K562 (cell line): ENCODE measurements around the gene OBSCN. TPM values are rescaled to one million over a fixed set of nuclear protein-coding genes. Genes with fewer than 3 reads are reported as not detected.

Source experiments
- ARHGAP35 ChIP-seq: fragments of 450-650 bp; IDR thresholded peaks from 2 replicates; pipeline ENCODE4 v1.6.1; 2018; ENCODE audit not compliant: partially characterized antibody
- ATF7 ChIP-seq: fragments of 450-650 bp; IDR thresholded peaks from 2 replicates; pipeline ENCODE4 v1.7.1; 2014; ENCODE audit warnings: mild to moderate bottlenecking, moderate library complexity
- BACH1 ChIP-seq: fragments of 200-800 bp; sonication (Bioruptor generic); IDR thresholded peaks from 2 replicates; pipeline ENCODE4 v1.6.1; 2016; ENCODE audit warnings: missing genetic modification characterization, missing compliant biosample characterization
- BHLHE40 ChIP-seq: IDR thresholded peaks from 2 replicates; pipeline ENCODE4 v1.6.1; 2011; ENCODE audit warnings: low read length, improper control_type of control experiment
- CREM ChIP-seq: IDR thresholded peaks from 2 replicates; pipeline ENCODE4 v1.6.1; 2014; ENCODE audit warnings: antibody characterized with exemption, low read depth
- ETS2 ChIP-seq: IDR thresholded peaks from 2 replicates; pipeline ENCODE4 v1.6.1; 2016; ENCODE audit warnings: borderline replicate concordance, missing genetic modification characterization, mild to moderate bottlenecking, moderate library complexity, missing compliant biosample characterization; ENCODE audit not compliant: poor library complexity, severe bottlenecking
- FUS ChIP-seq: fragments of 200-400 bp; formaldehyde crosslinking; optimal IDR thresholded peaks from 2 replicates; pipeline ENCODE3; 2017; ENCODE audit warnings: low read depth, low read length
- HINFP ChIP-seq: fragments of 450-650 bp; conservative IDR thresholded peaks from 2 replicates; pipeline ENCODE4 v1.6.1; 2016; ENCODE audit warnings: missing genetic modification characterization, low read depth, mild to moderate bottlenecking, control low read depth, missing compliant biosample characterization
- HNRNPUL1 ChIP-seq: fragments of 200-400 bp; formaldehyde crosslinking; IDR thresholded peaks from 2 replicates; pipeline ENCODE4 v1.6.1; 2017; ENCODE audit warnings: low read length
- LARP7 ChIP-seq: fragments of 450-650 bp; IDR thresholded peaks from 2 replicates; pipeline ENCODE4 v1.6.1; 2016
- NFATC3 ChIP-seq: fragments of 450-650 bp; IDR thresholded peaks from 2 replicates; pipeline ENCODE4 v1.6.1; 2017; ENCODE audit warnings: mild to moderate bottlenecking
- PCBP1 ChIP-seq: fragments of 200-400 bp; formaldehyde crosslinking; IDR thresholded peaks from 2 replicates; pipeline ENCODE4 v1.6.1; 2018; ENCODE audit warnings: mild to moderate bottlenecking, low read depth, low read length; ENCODE audit not compliant: poor library complexity, severe bottlenecking
- RFX7 ChIP-seq: fragments of 250-450 bp; sonication (Bioruptor Pico); IDR thresholded peaks from 2 replicates; pipeline ENCODE4 v1.5.1; 2021; ENCODE audit warnings: mild to moderate bottlenecking
- SAFB ChIP-seq: fragments of 200-400 bp; formaldehyde crosslinking; IDR thresholded peaks from 2 replicates; pipeline ENCODE4 v1.6.1; 2017; ENCODE audit warnings: low read depth, low read length, borderline replicate concordance
- SMARCA4 ChIP-seq: fragments of 450-650 bp; IDR thresholded peaks from 2 replicates; pipeline ENCODE4 v1.6.1; 2016
- TAL1 ChIP-seq: fragments of 450-650 bp; IDR thresholded peaks from 2 replicates; pipeline ENCODE4 v1.6.1; 2016; ENCODE audit warnings: mild to moderate bottlenecking
- YBX1 ChIP-seq: fragments of 450-650 bp; IDR thresholded peaks from 2 replicates; pipeline ENCODE4 v1.7.1; 2016; ENCODE audit warnings: mild to moderate bottlenecking
- ZMIZ1 ChIP-seq, 2 experiments: fragments of 150-350 bp in 1 of 2; IDR thresholded peaks; 2 replicates each; pipeline ENCODE4 v1.6.1; 2012 to 2016; ENCODE audit warnings: low read depth in 2 of 2, low read length in 2 of 2, mild to moderate bottlenecking in 1 of 2, moderate library complexity in 1 of 2
- ZNF274 ChIP-seq: IDR thresholded peaks from 2 replicates; pipeline ENCODE4 v1.6.1; 2011; ENCODE audit warnings: low read depth, mild to moderate bottlenecking, low read length, moderate library complexity, borderline replicate concordance
- ZNF584 ChIP-seq: fragments of 200-800 bp; sonication (Bioruptor generic); IDR thresholded peaks from 2 replicates; pipeline ENCODE4 v1.6.1; 2016; ENCODE audit warnings: low read depth, mild to moderate bottlenecking, missing genetic modification characterization, missing compliant biosample characterization
- polyA plus RNA-seq, 8 experiments: library from polyadenylated mRNA; depleted of rRNA in 4 of 8; stranded (reverse) in 5 of 8; unstranded in 3 of 8; fragments of >200 nt; fragmentation: Nextera tagmentation in 2 of 8; fragmentation: Illumina TruSeq in 1 of 8; extraction: Ambion mirVana in 2 of 8; extraction: Trizol in 1 of 8; gene quantifications; 2 replicates each; pipeline versions ENCODE4 v1.2.1 to v1.2.3, GENCODE V29; 2011 to 2014; ENCODE audit warnings: inconsistent platforms in 1 of 8, missing spikeins in 1 of 8
- total RNA-seq, 7 experiments: library from RNA; depleted of rRNA in 6 of 7; stranded (reverse); fragments of >200 nt in 6 of 7; fragmentation: Illumina TruSeq in 2 of 7; extraction: Trizol in 2 of 7; gene quantifications; 2 replicates each; pipeline versions ENCODE4 v1.2.1 to v1.2.3, GENCODE V29; 2011 to 2021; ENCODE audit warnings: low replicate concordance in 1 of 7
- TF ChIP-seq, protein P1 (sequence below), 3 experiments: fragments of 200-800 bp in 1 of 3; sonication (Bioruptor generic) in 1 of 3; sonication (generic) in 1 of 3; formaldehyde crosslinking in 1 of 3; IDR thresholded peaks; 2 replicates each; pipeline versions ENCODE4 v1.6.1 to v1.8.0; 2016 to 2022; ENCODE audit warnings: mild to moderate bottlenecking in 2 of 3, missing compliant biosample characterization in 2 of 3, missing genetic modification characterization in 2 of 3, missing genetic modification reagents in 1 of 3

The OBSCN gene
- total and polyA plus RNA-seq, 9 of the 15 experiments (the other 6 are each of a cell fraction or from before 2014, with no cell fraction given) = 0.18 to 19.7 (median 3.6) TPM

GRCh38 chr1:228367798-228368791 lies 160.3 kb downstream of the OBSCN start (continued):
- TF ChIP-seq ETS2 (tag) (peak; percentile 81), ZNF274 (no peak), ZNF584 (CRISPR knock-in tag) (peak; percentile 65; the same call in 1 of the 2 replicates), SAFB (no peak), ATF7 (peak; percentile 60; the same call in 1 of the 2 replicates), RFX7 (CRISPR knock-in tag) (no peak), HNRNPUL1 (no peak), LARP7 (no peak), TAL1 (peak; percentile 42; the same call in 1 of the 2 replicates), HINFP (tag) (0 out of 2 replicates have a peak, but pooled peaks have one; percentile 12), SMARCA4 (peak; percentile 78), CREM (peak; percentile 79), FUS (no peak), PCBP1 (no peak), ARHGAP35 (no peak), YBX1 (no peak), BACH1 (tag) (no peak), BHLHE40 (no peak), ZMIZ1 (IDR thresholded peaks at IDR 0.05; ENCODE audit: low read depth in 2 of 2, low read length in 2 of 2) (no peak), NFATC3 (no peak)
- TF ChIP-seq, protein P1, sequence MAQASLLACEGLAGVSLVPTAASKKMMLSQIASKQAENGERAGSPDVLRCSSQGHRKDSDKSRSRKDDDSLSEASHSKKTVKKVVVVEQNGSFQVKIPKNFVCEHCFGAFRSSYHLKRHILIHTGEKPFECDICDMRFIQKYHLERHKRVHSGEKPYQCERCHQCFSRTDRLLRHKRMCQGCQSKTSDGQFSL (CRISPR knock-in tag; IDR thresholded peaks at IDR 0.05) = 0 out of 2 replicates have a peak, but pooled peaks have one; percentile 48
- TF ChIP-seq, protein P1 (tag; IDR thresholded peaks at IDR 0.05) = 0 out of 4 replicates have a peak, but pooled peaks of 1 of the 2 experiments have one; percentile 16
